HG02610 (cell line): ENCODE data around the gene ZCCHC14.
"Not testable (repeated sequence)": the region's sequence is repeated elsewhere in the genome, so short reads cannot be mapped to it uniquely, and the experiment has no call there.

ENCODE experiments used
- ATAC-seq: cut with Tn5 transposase; IDR thresholded peaks from one replicate; pipeline ENCODE4 v1.9.1; 2021; ENCODE audit warnings: mild to moderate bottlenecking, moderate library complexity; ENCODE audit not compliant: unreplicated experiment

Gene ZCCHC14

GRCh38 chr16:87388818-87389134 is 104.0 kb downstream of the ZCCHC14 start:
- ATAC-seq = no peak

GRCh38 chr16:87387942-87388817 is 104.6 kb downstream of the ZCCHC14 start:
- ATAC-seq = peak; percentile 49

DNA sequence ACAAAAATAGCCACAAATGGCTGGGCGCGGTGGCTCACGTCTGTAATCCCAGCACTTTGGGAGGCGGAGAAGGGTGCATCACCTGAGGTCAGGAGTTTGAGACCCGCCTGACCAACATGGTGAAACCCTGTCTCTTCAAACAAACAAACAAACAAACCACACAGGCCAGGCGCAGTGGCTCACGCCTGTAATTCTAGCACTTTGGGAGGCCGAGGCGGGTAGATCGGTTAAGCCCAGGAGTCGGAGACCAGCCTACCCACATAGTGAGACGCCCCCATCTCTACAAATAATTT is 108.0 kb downstream of the ZCCHC14 start:
- ATAC-seq = not testable (repeated sequence)

DNA sequence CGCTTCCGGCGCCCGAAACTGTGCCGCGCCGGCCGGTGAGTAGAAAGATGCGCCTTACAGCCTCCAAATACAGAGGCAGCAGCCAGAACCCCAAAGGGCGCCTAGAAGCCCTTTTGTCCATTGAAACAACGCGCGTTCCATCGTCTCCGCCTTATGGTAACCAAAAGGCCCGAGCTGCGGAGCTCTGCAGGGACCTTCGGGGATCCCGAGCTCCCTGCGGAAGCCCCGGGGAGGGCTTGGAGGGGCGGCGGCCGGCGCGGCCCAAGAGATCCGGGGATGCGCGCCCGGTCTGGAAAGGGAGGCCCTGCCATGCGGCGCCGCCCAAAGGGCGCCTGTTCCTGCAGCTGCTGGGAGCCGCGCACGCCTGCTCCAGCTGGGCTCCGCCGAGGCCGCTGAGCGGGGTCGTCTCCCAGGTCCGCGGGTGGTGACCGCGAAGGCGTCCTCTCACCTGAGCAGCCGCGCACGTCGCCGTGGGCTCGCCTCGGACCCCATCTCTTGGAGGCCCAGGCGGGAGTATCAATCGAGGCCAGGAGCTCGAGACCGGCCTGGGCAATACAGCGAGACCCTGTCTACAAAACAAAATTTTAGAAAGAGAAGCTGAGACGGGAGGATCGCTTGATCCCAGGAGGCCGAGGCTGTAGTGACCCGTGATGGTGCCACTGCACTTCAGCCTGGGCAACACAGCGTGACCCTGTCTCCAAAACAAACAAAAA is 108.5 kb downstream of the ZCCHC14 start:
- ATAC-seq = peak; percentile 6

- ATAC-seq = peak; percentile 58
Measured at GRCh38 chr16:87383505-87384161, 109.2 kb downstream of the ZCCHC14 start, which contains the start of gene FBXO31. Gene FBXO31, minus strand, starts transcription at chr16:87383776. Its CDS starts 32 bp downstream, at chr16:87383744.

- ATAC-seq = no peak
Measured at GRCh38 chr16:87382023-87382785, 110.6 kb downstream of the ZCCHC14 start.

DNA sequence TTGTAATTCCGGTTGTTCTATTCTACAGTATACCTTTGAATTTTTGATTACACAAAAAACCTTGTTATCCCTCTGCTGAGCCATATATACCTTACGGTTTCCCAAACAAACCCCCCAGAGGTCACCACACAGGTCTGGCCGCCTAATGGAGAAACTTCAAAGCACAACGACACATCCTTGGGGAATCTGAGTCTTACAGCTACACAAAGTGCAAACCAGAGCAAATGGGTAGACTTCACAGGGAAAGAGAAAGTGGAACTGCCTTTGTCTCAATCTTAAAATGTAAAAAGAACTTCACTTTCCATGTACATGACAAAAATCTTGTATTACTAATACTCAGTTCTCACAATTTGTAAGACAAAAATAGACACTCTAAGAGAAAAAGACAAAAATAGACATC is 111.9 kb downstream of the ZCCHC14 start:
- no peak for ATAC-seq

DNA sequence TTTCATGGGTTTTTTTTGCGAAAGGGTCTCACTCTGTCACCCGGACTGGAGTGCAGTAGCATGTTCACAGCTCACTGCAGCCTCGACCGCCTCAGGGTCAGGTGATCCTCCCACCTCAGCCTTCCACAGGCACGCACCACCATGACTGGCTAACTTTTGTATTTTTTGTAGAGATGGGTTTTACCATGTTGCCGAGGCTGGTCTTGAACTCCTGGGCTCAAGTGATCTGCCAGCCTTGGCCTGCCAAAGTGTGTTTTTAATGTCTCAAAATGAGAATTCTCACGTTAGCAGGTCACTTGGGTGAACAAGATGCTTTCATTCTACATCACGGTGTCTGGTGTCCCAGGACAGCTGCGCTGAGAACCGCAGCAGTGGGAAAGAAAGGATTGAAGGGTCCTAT is 112.4 kb downstream of the ZCCHC14 start:
- ATAC-seq = no peak

- not testable (repeated sequence) for ATAC-seq
Measured at GRCh38 chr16:87379312-87379752, 113.5 kb downstream of the ZCCHC14 start.

DNA sequence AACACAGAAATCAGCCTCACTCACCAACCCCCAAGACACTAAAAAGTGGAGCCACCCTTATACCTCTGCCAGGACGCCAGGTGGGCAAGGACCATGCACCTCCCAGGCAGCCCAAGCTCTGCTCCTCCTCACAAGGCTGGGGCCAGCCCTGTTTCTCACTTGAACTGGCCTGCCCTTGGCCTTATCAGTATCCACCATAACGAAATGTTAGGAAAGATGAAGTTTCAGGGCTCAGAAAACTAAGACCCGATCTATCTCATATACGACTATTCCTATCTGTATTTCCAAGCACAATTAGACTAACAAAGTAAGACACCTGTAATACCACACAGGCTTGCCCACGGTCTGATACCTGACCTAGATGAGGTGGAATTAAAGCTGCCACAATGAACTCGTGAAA is 116.2 kb downstream of the ZCCHC14 start:
- ATAC-seq = no peak

- no peak for ATAC-seq
Measured at GRCh38 chr16:87375426-87376135, 117.2 kb downstream of the ZCCHC14 start.

DNA sequence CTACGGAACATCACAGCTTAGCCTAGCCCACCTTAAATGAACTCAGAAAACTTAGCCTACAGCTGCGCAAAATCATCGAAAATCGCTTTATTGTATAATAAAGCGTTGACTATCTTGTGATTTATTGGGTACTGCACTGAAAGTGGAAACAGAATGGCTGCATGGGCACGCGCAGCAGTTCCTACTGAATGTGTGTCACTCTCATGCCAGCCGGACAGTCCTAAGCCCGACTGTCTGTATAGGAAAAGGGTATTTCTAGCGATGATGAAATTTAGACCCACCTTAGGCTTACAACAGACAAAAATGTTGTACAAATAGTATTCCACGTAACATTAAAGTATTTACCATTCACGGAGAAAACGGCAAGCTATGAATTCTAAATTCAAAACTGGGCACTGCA is 118.5 kb downstream of the ZCCHC14 start:
- no peak for ATAC-seq

DNA sequence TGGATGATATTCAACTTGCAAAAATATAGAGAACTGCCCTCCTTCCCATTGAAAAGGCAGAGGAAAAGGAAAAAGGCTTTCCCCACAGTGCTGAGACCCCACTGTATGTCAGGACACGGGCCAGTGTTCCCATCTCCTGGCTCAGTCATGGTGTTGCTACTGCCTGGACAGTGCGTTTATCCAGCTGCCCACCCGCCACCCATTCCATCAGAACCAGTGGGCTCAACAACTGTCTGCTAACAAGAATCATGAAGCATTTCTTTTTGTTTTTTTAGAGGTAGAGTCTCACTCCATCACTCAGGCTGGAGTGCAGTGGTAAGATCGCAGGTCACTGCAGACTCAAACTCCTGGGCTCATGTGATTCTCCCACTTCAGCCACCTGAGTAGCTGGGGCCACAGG is 120.5 kb downstream of the ZCCHC14 start:
- no peak for ATAC-seq

- no peak for ATAC-seq
Measured at GRCh38 chr16:87371261-87371866, 121.5 kb downstream of the ZCCHC14 start.

DNA sequence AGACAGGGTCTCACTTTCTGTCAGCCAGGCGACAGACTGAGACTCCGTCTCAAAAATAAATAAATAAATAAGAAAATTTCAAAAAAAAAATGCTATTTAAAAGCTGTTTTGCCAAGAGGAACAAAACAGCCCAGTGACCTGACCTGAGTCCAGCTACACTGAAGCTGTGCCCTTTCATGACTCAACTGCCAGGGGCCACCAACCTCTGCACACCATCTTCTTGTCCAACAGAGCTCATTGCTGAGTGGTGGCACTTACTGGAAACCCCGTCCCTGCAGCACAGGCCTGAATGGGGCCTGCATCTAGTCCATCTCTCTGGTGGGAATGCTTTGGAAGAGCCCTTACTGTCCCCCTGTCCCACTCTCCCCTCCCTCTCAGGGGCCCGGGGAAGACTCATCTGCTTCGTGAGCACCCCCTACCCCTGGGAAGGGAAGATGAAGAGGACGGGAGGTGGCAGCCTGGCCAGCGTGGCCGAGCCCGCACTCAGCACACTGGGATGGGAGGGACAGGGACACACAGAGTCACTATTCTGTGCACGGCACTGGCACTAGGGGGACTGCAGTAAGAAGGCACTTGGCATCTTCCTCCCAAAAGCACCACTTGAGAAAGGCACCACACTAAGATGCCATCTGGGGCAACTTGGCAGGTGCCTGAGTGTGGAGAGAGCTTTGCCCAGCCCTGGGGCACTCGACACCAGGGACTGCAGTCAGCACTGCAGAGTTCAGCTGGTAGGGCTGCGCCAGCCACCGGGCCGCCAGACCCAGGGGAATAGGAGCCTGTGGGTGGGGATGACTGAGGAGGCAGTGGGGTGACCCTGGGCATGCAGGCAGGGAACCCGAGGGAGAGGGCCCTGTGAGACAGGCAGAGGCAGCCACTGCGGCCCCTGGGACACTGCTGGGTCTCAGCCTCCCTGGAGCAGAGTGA is 122.8 kb downstream of the ZCCHC14 start:
- no peak for ATAC-seq

DNA sequence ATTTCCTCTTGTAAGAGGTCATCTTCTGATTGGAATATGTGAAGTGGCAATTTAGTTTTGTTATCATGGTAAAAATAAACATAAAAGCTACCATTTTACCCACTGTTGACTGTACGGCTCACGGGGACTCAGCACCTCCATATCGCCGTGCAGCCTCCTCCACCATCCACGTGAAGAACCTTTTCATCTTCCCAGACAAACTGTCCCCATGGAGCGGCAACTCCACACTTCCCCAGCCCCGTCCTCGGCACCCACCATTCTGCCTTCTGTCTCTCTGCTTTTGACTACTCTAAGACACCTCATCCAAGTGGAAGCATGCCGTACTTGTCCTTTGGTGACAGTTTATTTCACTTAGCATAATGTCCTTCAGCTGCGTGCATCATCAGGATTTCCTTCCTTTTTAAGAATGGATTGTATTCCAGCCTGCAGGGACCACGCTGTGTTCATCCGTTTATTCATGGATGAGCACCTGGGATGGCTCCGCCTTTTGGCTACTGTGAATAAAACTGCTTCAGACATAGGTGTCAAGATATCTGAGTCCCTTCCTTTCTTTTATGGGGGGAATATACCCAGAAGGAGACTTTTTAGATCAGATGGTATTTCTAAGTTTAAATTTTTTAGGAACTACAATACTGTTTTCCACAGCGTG is 123.6 kb downstream of the ZCCHC14 start:
- ATAC-seq = no peak

- ATAC-seq = no peak
Measured at GRCh38 chr16:87368029-87368770, 124.6 kb downstream of the ZCCHC14 start.

DNA sequence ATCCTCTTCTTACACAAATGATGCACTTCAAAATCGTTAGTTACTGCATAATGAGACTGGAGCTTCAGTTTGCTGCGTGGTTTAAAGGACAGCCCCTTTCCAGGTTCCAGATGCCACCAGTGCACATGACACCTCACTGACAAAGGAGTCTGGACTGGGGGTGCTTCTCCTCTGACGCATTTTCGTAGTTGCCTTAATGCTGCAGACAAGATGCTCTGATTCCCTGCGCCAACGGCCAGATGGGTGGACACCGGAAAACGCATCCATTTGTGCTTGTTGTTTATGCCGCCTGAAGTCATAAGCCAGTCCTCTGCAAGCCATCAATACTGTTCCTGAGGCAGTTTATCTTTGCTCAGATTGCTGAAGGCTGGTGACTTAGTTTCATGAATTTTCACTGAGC is 125.3 kb downstream of the ZCCHC14 start:
- no peak for ATAC-seq
